Gastrocnemius medialis (tissue), 4 donors: ENCODE results near the gene FAM98B. TPM values are rescaled to one million over a fixed set of nuclear protein-coding genes. Genes with fewer than 3 reads are reported as not detected.

Source experiments
- ATAC-seq, 2 donors: fragments of 150-250 bp; one replicate each; pipeline ENCODE4 v1.9.1; 2016
- DNase-seq, 2 donors: peaks; one replicate each; pipeline ENCODE4 v3.0.0-alpha.2; 2019
- H3K27ac ChIP-seq, 4 donors: fragments of 200-600 bp; sonication (generic); 1 replicate in 1 of 4; 2 replicates in 3 of 4; pipeline ENCODE4 v1.5.1; 2016 to 2018; ENCODE audit warnings: mild to moderate bottlenecking in 2 of 4, moderate library complexity in 1 of 4
- H3K27me3 ChIP-seq, 3 donors: fragments of 200-600 bp; sonication (generic) in 2 of 3; 1 replicate in 1 of 3; 2 replicates in 2 of 3; pipeline versions ENCODE4 v1.5.1 to v1.6.0; 2016 to 2019; ENCODE audit warnings: mild to moderate bottlenecking in 1 of 3, moderate library complexity in 1 of 3
- H3K36me3 ChIP-seq, 2 donors: fragments of 200-600 bp; sonication (generic) in 1 of 2; one replicate each; pipeline ENCODE4 v1.5.1; 2017 to 2018
- H3K4me1 ChIP-seq, 2 donors: fragments of 200-600 bp; sonication (generic) in 1 of 2; one replicate each; pipeline ENCODE4 v1.5.1; 2016 to 2017; ENCODE audit warnings: mild to moderate bottlenecking in 2 of 2
- H3K4me3 ChIP-seq, 4 donors: fragments of 200-600 bp; sonication (generic) in 3 of 4; 1 replicate in 1 of 4; 2 replicates in 3 of 4; pipeline ENCODE4 v1.5.1; 2016 to 2019; ENCODE audit warnings: mild to moderate bottlenecking in 2 of 4
- H3K9me3 ChIP-seq, 3 donors: fragments of 200-600 bp; sonication (generic) in 2 of 3; 1 replicate in 1 of 3; 2 replicates in 2 of 3; pipeline ENCODE4 v1.5.1; 2016 to 2019
- POLR2A ChIP-seq, 2 donors: fragments of 450-650 bp; IDR thresholded peaks; one replicate each; pipeline ENCODE4 v1.6.1; 2017; ENCODE audit warnings: antibody characterized with exemption in 2 of 2, mild to moderate bottlenecking in 2 of 2, moderate library complexity in 2 of 2
- in situ Hi-C, 4 donors: fragments of 200-750 bp; cut with MboI; loops; one replicate each; pipeline versions ENCODE4 v1.15.0 to v1.8.0; 2017; ENCODE audit warnings: low sequenced_read_pairs in 4 of 4
- intact Hi-C: fragments of 100-400 bp; cut with DNase I; formaldehyde crosslinking; loops from one replicate; pipeline ENCODE4 v1.15.1; 2023; ENCODE audit warnings: low total_unique reads
- total RNA-seq, 4 donors: library from RNA; depleted of rRNA; stranded (reverse); fragments of >200 nt; gene quantifications; one replicate each; pipeline versions ENCODE4 v1.1.0 to v1.2.3, GENCODE V29; 2016
- TF ChIP-seq, protein P1 (sequence below), 5 experiments: fragments of 450-650 bp in 3 of 5; fragments of 200-600 bp in 2 of 5; sonication (generic) in 2 of 5; IDR thresholded peaks in 4 of 5; conservative IDR thresholded peaks in 1 of 5; 1 replicate in 4 of 5; 2 replicates in 1 of 5; pipeline ENCODE4 v1.5.1; 2016 to 2019; ENCODE audit warnings: antibody characterized with exemption in 5 of 5, mild to moderate bottlenecking in 3 of 5, moderate library complexity in 3 of 5

Gene FAM98B
- total RNA-seq, 4 donors from 2014 or later = 3.9 to 8.6 (median 6.1) TPM

DNA sequence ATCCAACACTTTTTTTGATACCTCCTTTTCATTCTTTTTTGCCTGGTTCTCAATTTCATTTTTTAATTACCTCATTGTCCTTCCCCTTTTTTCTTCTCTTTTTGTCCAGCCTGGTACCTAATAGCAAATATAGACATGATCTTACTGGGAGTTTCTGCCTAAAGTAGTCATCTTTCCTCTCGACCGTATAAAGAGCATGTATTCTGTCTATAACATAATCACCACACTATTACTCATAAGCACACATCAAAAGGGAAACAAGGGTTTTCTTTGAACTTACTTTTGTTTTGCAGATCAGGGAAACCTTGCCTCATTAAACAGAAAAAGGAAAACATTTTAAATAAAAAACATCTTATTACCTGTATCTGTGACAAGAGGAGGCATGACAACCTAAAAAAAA is 33.0 kb downstream of the FAM98B start:
- in situ Hi-C loops = no loop called here
- no peak for DNase-seq

DNA sequence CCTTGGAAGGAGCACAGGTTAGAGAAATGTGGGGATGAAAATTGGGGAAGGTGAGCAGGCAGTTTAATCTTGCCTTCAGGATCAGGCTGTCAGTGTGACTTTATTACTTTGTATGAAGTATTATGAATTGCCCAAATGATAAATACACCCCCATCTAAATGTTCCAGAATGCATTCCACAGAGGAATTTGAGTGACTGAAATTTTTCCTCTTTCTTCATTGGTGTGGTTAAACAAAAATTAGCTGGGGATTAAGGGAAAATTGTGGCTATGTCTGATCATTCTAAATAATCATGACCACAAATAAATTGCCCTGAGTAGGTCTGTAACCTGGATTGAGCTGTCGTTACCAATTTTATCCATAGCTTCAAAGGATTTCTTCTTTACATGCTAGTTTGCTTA is 33.5 kb downstream of the FAM98B start:
- H3K36me3 ChIP-seq = peaks cover 0 to 12% of the 10 kb centered on the region in 2 donors

More for the DNA sequence above, 33.0 kb downstream of the FAM98B start:
- H3K27me3 ChIP-seq = no peaks in the 10 kb centered on the region
- no peak overlapping the region for H3K4me3 ChIP-seq
- H3K9me3 ChIP-seq = no peaks in the 10 kb centered on the region
- no peak for ATAC-seq
- intact Hi-C loops = no loop called here
- H3K36me3 ChIP-seq = peaks cover 0 to 17% of the 10 kb centered on the region in 2 donors
- TF ChIP-seq POLR2A (IDR thresholded peaks at IDR 0.05) = no peak
- TF ChIP-seq, protein P1, sequence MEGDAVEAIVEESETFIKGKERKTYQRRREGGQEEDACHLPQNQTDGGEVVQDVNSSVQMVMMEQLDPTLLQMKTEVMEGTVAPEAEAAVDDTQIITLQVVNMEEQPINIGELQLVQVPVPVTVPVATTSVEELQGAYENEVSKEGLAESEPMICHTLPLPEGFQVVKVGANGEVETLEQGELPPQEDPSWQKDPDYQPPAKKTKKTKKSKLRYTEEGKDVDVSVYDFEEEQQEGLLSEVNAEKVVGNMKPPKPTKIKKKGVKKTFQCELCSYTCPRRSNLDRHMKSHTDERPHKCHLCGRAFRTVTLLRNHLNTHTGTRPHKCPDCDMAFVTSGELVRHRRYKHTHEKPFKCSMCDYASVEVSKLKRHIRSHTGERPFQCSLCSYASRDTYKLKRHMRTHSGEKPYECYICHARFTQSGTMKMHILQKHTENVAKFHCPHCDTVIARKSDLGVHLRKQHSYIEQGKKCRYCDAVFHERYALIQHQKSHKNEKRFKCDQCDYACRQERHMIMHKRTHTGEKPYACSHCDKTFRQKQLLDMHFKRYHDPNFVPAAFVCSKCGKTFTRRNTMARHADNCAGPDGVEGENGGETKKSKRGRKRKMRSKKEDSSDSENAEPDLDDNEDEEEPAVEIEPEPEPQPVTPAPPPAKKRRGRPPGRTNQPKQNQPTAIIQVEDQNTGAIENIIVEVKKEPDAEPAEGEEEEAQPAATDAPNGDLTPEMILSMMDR (IDR thresholded peaks at IDR 0.05 in 4 of 5, conservative IDR thresholded peaks at IDR 0.05 in 1 of 5) = no peak
- H3K27ac ChIP-seq = no peak overlapping the region
- no peaks in the 10 kb centered on the region for H3K4me1 ChIP-seq

DNA sequence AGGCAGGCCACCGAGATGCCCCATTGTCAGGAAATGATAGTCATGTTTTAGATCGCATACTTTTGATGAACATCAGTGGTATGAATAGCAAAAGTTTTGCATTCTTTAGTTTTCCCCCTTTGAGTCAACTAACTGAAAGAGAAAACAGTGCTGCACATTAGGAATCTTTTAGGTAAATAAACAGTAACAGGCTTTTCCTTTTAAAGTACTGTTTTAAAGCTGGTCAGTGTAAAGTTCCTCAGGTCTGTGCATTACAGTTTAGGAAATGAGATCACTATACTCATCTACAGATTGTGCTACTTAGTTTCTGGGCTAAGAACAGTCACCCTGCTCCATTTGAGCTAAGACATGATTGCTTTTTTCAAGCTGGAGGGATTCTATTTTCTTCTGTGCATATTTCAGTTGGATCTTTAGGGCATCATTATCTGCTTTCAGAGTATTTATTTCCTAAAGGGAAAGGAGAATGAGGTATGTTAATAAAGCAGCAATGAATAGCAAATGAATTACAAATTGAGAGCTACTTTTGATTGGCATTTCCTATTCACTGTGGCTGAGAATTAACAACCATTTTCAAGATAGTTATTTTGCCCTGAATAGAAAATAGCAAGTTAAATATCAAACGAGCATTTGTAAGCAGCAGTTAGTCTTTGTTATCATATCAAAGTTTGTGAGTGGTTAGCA is 36.5 kb downstream of the FAM98B start:
- TF ChIP-seq, protein P1 (IDR thresholded peaks at IDR 0.05 in 4 of 5, conservative IDR thresholded peaks at IDR 0.05 in 1 of 5) = no peak
- no peak for TF ChIP-seq POLR2A (IDR thresholded peaks at IDR 0.05)
- no peaks in the 10 kb centered on the region for H3K36me3 ChIP-seq
- no peak overlapping the region for H3K27ac ChIP-seq
- intact Hi-C loops (no loop called here), in situ Hi-C loops (no loop called here)
- no peak for ATAC-seq
- H3K27me3 ChIP-seq = no peaks in the 10 kb centered on the region
- no peak overlapping the region for H3K4me3 ChIP-seq
- H3K9me3 ChIP-seq = no peaks in the 10 kb centered on the region
- H3K4me1 ChIP-seq = no peaks in the 10 kb centered on the region
- DNase-seq = no peak

More for the DNA sequence above, 33.5 kb downstream of the FAM98B start:
- Histone ChIP-seq H3K27ac (no peak overlapping the region), H3K4me1 (no peaks in the 10 kb centered on the region), H3K27me3 (no peaks in the 10 kb centered on the region), H3K9me3 (no peaks in the 10 kb centered on the region), H3K4me3 (no peak overlapping the region)
- no peak for TF ChIP-seq POLR2A (IDR thresholded peaks at IDR 0.05)
- TF ChIP-seq, protein P1 (IDR thresholded peaks at IDR 0.05 in 4 of 5, conservative IDR thresholded peaks at IDR 0.05 in 1 of 5) = no peak
- intact Hi-C loops = no loop called here
- ATAC-seq (no peak), DNase-seq (no peak)
- in situ Hi-C loops = no loop called here

DNA sequence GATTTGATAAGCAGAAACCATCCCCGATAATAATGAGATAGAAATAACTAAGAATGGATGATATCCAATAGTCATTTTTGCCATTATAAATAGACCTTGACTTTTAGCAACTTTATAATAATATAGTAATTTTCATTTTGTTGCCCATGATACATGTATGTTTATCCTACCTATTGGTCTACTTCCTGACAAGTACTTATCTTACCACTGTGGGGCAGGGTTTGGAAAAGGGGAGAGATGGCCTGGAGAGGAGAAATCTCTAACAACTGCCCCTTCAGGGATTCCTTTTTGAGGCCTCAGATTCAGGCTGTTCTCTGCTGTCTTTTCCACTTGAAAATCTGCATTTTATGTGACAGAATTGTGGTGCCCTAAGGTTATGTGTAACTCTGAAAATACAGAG is 42.2 kb downstream of the FAM98B start:
- Histone ChIP-seq H3K4me1 (no peaks in the 10 kb centered on the region), H3K9me3 (no peaks in the 10 kb centered on the region), H3K36me3 (no peaks in the 10 kb centered on the region), H3K4me3 (no peak overlapping the region), H3K27ac (no peak overlapping the region), H3K27me3 (no peaks in the 10 kb centered on the region)
- intact Hi-C loops (no loop called here), in situ Hi-C loops (no loop called here)
- no peak for ATAC-seq
- no peak for DNase-seq
- TF ChIP-seq, protein P1 (IDR thresholded peaks at IDR 0.05 in 4 of 5, conservative IDR thresholded peaks at IDR 0.05 in 1 of 5) = no peak
- TF ChIP-seq POLR2A (IDR thresholded peaks at IDR 0.05) = no peak

DNA sequence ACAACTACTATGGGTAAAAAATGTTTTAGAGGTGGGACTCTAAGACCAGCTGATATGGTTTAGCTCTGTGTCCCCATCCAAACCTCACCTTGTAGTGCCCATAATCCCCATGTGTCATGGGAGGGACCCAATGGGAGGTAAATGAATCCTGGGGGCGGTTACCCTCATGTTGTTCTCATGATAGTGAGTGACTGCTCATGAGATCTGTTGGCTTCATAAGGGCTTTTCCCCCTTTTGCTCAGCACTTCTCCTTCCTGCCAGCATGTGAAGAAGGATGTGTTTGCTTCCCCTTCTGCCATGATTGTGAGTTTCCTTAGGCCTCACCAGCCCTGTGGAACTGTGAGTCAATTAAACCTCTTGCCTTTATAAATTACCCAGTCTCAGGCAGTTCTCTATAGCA is 45.7 kb downstream of the FAM98B start:
- DNase-seq = no peak
- in situ Hi-C loops (no loop called here), intact Hi-C loops (no loop called here)
- no peak for TF ChIP-seq POLR2A (IDR thresholded peaks at IDR 0.05)
- TF ChIP-seq, protein P1 (IDR thresholded peaks at IDR 0.05 in 4 of 5, conservative IDR thresholded peaks at IDR 0.05 in 1 of 5) = no peak
- Histone ChIP-seq H3K4me3 (no peak overlapping the region), H3K27ac (no peak overlapping the region), H3K4me1 (no peaks in the 10 kb centered on the region), H3K9me3 (no peaks in the 10 kb centered on the region), H3K27me3 (no peaks in the 10 kb centered on the region), H3K36me3 (no peaks in the 10 kb centered on the region)
- ATAC-seq = no peak
